GM10847 (cell line): ENCODE data around the gene TEKT3.

Experiments used
- POLR2A ChIP-seq: IDR thresholded peaks from 2 replicates; pipeline ENCODE4 v1.6.1; 2011; ENCODE audit not compliant: insufficient read length; ENCODE audit errors: extremely low read depth

The TEKT3 gene

DNA sequence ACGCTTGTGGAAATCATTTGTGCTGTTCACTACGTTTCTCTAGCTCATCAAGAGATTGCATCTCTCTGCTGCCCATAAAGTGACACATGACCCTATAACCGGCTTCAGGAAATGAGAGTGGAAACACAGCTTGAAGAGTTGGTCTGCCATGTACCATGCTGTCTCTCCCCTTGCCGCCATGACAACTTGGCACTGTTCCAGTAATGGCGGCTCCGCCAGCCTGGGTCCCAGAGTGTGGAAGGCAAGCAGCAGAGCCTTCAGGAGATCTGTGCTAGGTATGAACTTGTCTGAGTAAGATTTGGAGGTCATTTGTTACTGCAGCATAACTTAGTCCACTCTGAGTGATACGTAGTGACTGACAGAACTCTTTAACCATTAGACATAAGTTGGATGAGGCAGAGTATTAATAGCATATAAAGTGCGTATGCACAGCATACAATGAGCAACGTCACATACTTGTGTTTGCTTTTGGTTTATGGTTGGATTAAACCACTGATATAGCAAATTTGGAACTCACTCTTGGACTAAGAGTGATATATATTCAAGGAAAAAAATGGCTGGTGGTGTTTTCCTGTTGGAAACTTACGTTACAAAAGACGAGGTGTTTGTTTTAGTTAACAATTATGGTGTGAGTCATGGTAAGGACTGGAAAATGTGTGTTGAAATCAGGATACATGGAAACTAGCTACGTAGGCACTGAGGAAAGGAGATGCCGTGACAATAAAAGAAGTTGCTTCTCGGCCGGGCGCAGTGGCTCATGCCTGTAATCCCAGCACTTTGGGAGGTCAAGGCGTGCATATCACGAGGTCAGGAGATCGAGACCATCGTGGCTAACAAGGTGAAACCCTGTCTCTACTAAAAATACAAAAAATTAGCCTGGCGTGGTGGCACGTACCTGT is 51.9 kb downstream of the TEKT3 start:
- TF ChIP-seq POLR2A = no peak

DNA sequence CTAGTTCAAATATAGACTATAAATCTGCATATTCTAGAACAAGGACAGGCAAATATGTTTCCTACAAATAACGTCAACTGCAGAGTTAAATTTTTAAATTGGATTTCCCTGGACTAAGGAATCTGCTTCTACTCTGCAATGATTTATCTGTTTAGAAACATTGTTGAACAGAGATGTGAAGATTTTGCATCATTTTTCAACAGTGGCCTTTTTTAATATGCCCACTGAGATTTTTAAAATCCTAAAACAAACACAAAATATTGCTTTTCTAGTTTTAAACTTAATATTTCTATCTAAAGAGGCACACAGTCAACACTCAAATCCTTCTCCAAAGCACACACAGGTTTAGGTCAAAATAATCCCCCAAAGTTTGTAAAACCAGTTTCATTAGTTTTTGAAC is 52.5 kb downstream of the TEKT3 start:
- no peak for TF ChIP-seq POLR2A

DNA sequence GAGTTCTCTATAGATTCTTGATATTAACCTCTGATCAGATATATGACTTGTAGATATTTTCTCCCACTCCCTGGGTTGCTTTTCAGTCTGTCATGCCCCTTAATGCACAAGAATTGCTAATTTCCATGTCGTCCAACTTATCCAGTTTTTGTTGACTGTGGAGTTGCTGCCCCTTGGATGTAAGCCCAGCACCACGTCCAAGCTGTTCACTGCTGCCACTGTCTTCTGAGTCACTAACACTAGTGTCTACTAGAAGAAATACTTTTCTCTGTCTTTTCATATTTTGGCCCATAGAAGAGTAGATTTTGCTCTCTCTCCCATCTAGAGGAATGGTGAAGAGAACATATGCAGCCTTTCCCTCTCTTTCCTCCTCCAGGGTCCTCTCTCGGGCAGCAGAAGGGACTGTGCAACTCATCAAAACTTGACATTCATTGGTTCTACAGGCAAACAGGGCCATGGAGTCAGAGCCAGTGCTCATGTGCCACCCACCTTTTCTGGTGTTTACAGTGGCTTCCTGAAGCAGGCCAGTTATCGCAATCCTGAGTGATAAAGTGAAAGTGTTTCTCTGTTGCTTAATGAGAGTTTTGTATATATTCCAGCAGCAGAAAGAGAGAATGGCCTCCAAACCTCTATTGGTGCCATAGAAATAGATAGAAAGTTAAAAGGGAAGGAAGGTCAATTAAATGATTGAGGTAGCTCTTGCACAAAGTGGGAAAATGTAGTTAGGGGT is 53.7 kb downstream of the TEKT3 start:
- TF ChIP-seq POLR2A = no peak

DNA sequence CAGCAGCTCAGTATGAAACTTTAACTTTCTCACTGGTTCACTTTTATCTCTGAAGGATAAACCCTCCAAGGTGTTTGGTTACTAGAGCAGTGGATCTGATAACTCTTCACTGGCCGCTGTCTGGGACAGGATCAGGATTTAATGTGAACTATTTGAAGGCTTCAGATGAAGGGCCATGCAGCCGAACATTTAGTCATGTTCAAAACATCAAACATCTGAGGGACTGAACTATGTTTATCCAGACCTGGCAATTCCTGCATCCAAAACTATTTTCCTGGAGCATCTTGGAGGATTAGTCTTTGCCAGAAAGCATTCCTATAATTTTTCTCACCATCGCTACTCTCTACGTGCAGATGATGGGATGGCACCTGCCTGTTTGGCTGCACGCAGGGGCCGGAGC is 55.9 kb downstream of the TEKT3 start:
- no peak for TF ChIP-seq POLR2A

- TF ChIP-seq POLR2A = no peak
These were observed 56.9 kb downstream of the TEKT3 start for GRCh38 chr17:15284537-15284936.

DNA sequence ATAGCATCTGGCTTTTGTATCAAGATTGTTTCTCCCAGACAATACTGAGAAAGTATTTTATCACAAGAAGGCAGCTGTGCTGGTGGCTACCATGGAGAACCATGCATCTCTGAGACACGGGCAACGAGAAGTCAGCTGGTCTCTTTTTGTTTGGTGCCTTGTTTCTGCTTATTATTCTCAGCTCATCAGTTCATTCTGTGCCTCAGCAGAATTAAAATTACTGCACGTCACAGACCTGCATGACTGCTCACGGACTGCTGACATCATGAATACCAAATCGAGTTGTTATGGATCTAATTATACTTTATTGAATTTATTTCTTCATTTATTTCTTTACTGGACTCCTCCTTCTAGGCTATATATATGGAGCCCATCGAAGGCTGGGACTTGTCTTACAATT is 57.3 kb downstream of the TEKT3 start:
- TF ChIP-seq POLR2A = no peak

- no peak for TF ChIP-seq POLR2A
These were observed 59.5 kb downstream of the TEKT3 start for GRCh38 chr17:15281909-15282308.

GRCh38 chr17:15278924-15279477 is 62.4 kb downstream of the TEKT3 start:
- no peak for TF ChIP-seq POLR2A

GRCh38 chr17:15278380-15278779 is 63.0 kb downstream of the TEKT3 start:
- no peak for TF ChIP-seq POLR2A

- TF ChIP-seq POLR2A = no peak
These were observed 67.4 kb downstream of the TEKT3 start for GRCh38 chr17:15274017-15274416.

DNA sequence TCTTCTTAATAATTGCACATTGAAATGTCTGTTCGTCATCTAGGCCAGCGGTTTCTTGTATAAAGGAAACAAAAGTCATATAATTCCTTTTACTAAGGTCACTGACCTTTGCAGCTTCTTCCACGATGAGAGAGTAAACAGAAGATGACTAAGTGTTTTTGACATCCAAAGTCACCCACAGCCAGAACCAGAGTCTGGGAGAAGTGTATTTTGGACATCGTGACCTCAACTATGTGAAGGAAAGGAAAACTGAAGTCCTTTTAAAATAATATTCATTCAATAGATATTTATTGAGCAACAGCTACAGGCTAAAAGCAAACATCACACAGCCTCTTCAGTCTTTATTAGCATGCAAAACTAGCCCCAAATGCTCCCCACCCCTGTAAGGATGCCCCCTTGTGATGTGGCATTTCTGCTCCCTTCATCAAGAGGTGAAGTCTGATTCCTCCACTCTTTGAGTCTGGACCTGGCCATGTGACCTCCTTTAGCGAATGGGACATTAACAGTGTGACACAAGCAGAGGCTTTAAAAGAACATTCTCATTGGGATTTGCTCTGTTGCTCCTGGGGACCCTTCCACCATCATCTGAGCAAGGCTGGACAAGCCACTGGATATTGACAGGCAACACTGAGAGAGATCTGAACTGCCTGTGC is 68.1 kb downstream of the TEKT3 start:
- no peak for TF ChIP-seq POLR2A

GRCh38 chr17:15271741-15272140 is 69.7 kb downstream of the TEKT3 start:
- TF ChIP-seq POLR2A = no peak

GRCh38 chr17:15270628-15271381 is 70.6 kb downstream of the TEKT3 start:
- TF ChIP-seq POLR2A = no peak

DNA sequence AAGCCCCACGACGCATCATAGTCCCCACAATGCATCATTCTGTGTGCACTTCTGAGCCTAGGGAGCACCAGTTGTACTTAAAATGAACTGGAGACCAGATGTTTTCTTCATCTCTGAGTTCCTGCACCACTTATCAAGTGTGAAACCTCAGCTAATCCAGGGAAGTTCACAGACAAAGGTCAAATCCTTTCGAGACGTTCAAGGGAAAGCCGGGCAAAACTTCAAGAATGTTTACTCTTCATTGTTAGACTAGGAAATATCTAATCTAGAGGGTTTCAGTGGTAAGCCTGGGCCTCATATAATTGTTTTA is 71.7 kb downstream of the TEKT3 start:
- no peak for TF ChIP-seq POLR2A

DNA sequence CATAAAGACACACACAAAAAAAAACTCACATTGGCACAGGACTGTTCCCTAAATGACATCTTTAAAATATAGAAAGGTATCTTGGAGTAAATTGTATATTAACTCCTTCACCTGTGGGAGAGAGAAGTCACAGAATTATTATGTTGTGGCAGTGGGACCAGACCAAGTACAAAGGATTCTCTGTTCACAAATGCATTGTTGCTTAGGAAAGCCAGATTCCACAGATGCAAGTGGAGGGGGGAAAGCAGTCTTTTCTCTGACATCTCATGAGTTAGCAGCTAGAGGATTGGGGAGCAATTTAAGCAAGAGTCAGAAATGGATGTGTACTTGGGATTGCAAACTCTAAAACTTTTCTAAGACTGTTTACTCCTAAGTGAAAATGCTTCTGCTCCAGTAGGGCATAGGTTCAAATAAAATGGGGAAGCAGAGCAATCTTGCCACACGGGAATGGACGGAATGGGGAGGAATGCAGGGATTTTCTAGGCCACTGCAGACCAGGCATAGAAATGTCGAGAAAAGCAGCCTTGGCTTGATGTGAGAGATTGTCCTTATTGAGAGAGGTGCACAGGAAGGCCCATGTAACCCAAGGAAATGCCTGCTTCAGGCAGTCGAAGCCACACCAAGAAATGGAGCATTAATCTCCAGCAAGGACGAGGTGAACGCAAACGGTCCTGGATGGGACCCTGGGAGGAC is 72.2 kb downstream of the TEKT3 start:
- TF ChIP-seq POLR2A = no peak

- no peak for TF ChIP-seq POLR2A
These were observed 72.9 kb downstream of the TEKT3 start for GRCh38 chr17:15268461-15268860.
